Mammary epithelial cell (primary cell): Measurements from ENCODE around the gene ZNF827.

Experiments
- EZH2 ChIP-seq: IDR thresholded peaks from 2 replicates; pipeline ENCODE4 v1.6.1; 2012; ENCODE audit warnings: low read length, inconsistent platforms, borderline replicate concordance
- TF ChIP-seq, protein P1 (sequence below), 2 donors: IDR thresholded peaks in 1 of 2; conservative IDR thresholded peaks in 1 of 2; 2 replicates each; pipeline ENCODE4 v1.5.1; 2011 to 2012; ENCODE audit warnings: inconsistent platforms in 2 of 2, low read length in 2 of 2, mild to moderate bottlenecking in 2 of 2, control low read depth in 1 of 2, low read depth in 1 of 2; ENCODE audit not compliant: insufficient read depth in 1 of 2; ENCODE audit errors: extremely low read depth in 1 of 2

DNA sequence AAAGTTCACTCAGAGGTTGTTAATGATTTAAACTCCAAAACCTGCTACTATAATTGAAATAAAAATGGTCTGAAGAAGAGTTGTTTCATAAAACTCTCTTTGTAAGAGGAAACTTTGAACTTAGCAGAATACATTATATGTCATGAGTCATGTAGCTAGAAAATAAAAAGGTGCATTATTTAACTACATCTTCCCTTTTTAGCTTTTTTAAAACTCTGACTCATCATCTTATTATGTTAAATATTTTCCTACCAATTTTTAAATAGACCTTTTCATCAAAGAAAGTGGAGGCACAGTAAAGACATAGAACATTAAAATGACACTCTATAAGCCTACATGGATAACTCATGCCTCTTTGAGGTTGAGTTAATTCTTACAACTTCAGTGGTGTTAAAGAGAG lies 1.2 kb upstream of the ZNF827 start:
- TF ChIP-seq, protein P1, sequence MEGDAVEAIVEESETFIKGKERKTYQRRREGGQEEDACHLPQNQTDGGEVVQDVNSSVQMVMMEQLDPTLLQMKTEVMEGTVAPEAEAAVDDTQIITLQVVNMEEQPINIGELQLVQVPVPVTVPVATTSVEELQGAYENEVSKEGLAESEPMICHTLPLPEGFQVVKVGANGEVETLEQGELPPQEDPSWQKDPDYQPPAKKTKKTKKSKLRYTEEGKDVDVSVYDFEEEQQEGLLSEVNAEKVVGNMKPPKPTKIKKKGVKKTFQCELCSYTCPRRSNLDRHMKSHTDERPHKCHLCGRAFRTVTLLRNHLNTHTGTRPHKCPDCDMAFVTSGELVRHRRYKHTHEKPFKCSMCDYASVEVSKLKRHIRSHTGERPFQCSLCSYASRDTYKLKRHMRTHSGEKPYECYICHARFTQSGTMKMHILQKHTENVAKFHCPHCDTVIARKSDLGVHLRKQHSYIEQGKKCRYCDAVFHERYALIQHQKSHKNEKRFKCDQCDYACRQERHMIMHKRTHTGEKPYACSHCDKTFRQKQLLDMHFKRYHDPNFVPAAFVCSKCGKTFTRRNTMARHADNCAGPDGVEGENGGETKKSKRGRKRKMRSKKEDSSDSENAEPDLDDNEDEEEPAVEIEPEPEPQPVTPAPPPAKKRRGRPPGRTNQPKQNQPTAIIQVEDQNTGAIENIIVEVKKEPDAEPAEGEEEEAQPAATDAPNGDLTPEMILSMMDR (conservative IDR thresholded peaks at IDR 0.05 in 1 of 2, IDR thresholded peaks at IDR 0.05 in 1 of 2; ENCODE audit: extremely low read depth in 1 of 2, insufficient read depth in 1 of 2, low read depth in 1 of 2, low read length in 2 of 2), result no peak
- TF ChIP-seq EZH2, result no peak
